Prostate gland (tissue), 2 donors: Measurements from ENCODE around the gene KLHDC1.

ENCODE experiments used
- CTCF ChIP-seq, 4 experiments: fragments of 200-600 bp in 2 of 4; fragments of 450-650 bp in 2 of 4; sonication (generic) in 2 of 4; IDR thresholded peaks; 1 replicate in 3 of 4; 2 replicates in 1 of 4; pipeline ENCODE4 v1.5.1; 2016 to 2019; ENCODE audit warnings: antibody characterized with exemption in 4 of 4, mild to moderate bottlenecking in 2 of 4, moderate library complexity in 2 of 4
- POLR2A ChIP-seq: fragments of 450-650 bp; IDR thresholded peaks from one replicate; pipeline ENCODE4 v1.6.1; 2016; ENCODE audit warnings: antibody characterized with exemption, mild to moderate bottlenecking
- POLR2AphosphoS5 ChIP-seq: sonication (generic); formaldehyde crosslinking; IDR thresholded peaks from one replicate; pipeline ENCODE4 v1.6.1; 2017; ENCODE audit warnings: antibody characterized with exemption

GRCh38 chr14:49703965-49704364 is 11.0 kb downstream of the KLHDC1 start:
- TF ChIP-seq CTCF (IDR thresholded peaks at IDR 0.05) = no peak
- TF ChIP-seq POLR2A = no peak
- TF ChIP-seq POLR2AphosphoS5 = no peak
